Keratinocyte (primary cell): ENCODE results near the gene CTDSP2. TPM values are rescaled to one million over a fixed set of nuclear protein-coding genes. Genes with fewer than 3 reads are reported as not detected.
A peak's percentile ranks its signal among the peaks of the same experiment; 100 is the strongest.

ENCODE experiments used
- DNase-seq: peaks from one replicate; pipeline ENCODE4 v3.0.0-alpha.2; 2011; ENCODE audit warnings: low read depth, missing footprints, low spot score
- FAIRE-seq: peaks from 2 replicates; lab custom pipeline; 2011; peaks lifted over from hg19 to GRCh38; lab: Jason Lieb, UNC
- H2AFZ ChIP-seq: 2 replicates; pipeline ENCODE4 v1.6.0; 2012; ENCODE audit warnings: low read length, control low read depth, inconsistent platforms; ENCODE audit not compliant: control insufficient read depth
- H3K27ac ChIP-seq: 2 replicates; pipeline ENCODE4 v1.5.1; 2011; ENCODE audit warnings: low read length; ENCODE audit not compliant: control insufficient read depth, insufficient read depth
- H3K27me3 ChIP-seq: 3 replicates; pipeline ENCODE4 v1.6.0; 2011; ENCODE audit warnings: low read length; ENCODE audit not compliant: control insufficient read depth, insufficient read depth; ENCODE audit errors: extremely low read depth
- H3K36me3 ChIP-seq, 2 experiments: 2 replicates in 1 of 2; 3 replicates in 1 of 2; pipeline ENCODE4 v1.5.1; 2011; ENCODE audit warnings: low read length in 2 of 2, mild to moderate bottlenecking in 1 of 2; ENCODE audit not compliant: control insufficient read depth in 2 of 2, insufficient read depth in 2 of 2; ENCODE audit errors: extremely low read depth in 1 of 2
- H3K4me1 ChIP-seq: 3 replicates; pipeline ENCODE4 v1.5.1; 2011; ENCODE audit warnings: low read length; ENCODE audit not compliant: control insufficient read depth, insufficient read depth; ENCODE audit errors: extremely low read depth
- H3K4me2 ChIP-seq: 3 replicates; pipeline ENCODE4 v1.6.0; 2011; ENCODE audit warnings: low read depth, low read length; ENCODE audit not compliant: control insufficient read depth, insufficient read depth; ENCODE audit errors: extremely low read depth
- H3K4me3 ChIP-seq, 3 experiments: fragments of 200-600 bp in 1 of 3; sonication (generic) in 1 of 3; 2 replicates in 2 of 3; 3 replicates in 1 of 3; pipeline ENCODE4 v1.5.1; 2011 to 2016; ENCODE audit warnings: low read length in 3 of 3, mild to moderate bottlenecking in 3 of 3, control low read depth in 2 of 3, inconsistent platforms in 1 of 3, low read depth in 1 of 3, mixed read lengths in 1 of 3, mixed run types in 1 of 3, moderate library complexity in 1 of 3; ENCODE audit not compliant: control insufficient read depth in 2 of 3, insufficient read depth in 2 of 3; ENCODE audit errors: extremely low read depth in 1 of 3
- H3K79me2 ChIP-seq: 2 replicates; pipeline ENCODE4 v1.6.0; 2012; ENCODE audit warnings: low read length; ENCODE audit not compliant: control insufficient read depth, insufficient read depth
- H3K9ac ChIP-seq: 3 replicates; pipeline ENCODE4 v1.6.0; 2011; ENCODE audit warnings: low read length; ENCODE audit not compliant: control insufficient read depth, insufficient read depth; ENCODE audit errors: extremely low read depth
- H3K9me1 ChIP-seq: 3 replicates; pipeline ENCODE4 v1.6.0; 2011; ENCODE audit warnings: low read length; ENCODE audit not compliant: control insufficient read depth, insufficient read depth; ENCODE audit errors: extremely low read depth
- H3K9me3 ChIP-seq: 2 replicates; pipeline ENCODE4 v1.5.1; 2012; ENCODE audit warnings: low read depth, low read length; ENCODE audit not compliant: control insufficient read depth
- H4K20me1 ChIP-seq: 3 replicates; pipeline ENCODE4 v1.6.0; 2011; ENCODE audit warnings: low read length; ENCODE audit not compliant: control insufficient read depth, insufficient read depth; ENCODE audit errors: extremely low read depth
- CTCF ChIP-seq, 3 experiments: IDR thresholded peaks in 1 of 3; conservative IDR thresholded peaks in 1 of 3; optimal IDR thresholded peaks in 1 of 3; 2 replicates in 2 of 3; 3 replicates in 1 of 3; pipeline versions ENCODE3 to v1.5.1; 2011; ENCODE audit warnings: low read length in 3 of 3, mild to moderate bottlenecking in 3 of 3, moderate library complexity in 2 of 3, control low read depth in 1 of 3, inconsistent platforms in 1 of 3; ENCODE audit not compliant: insufficient read depth in 2 of 3; ENCODE audit errors: extremely low read depth in 1 of 3
- EZH2 ChIP-seq: IDR thresholded peaks from one replicate; pipeline ENCODE4 v1.6.1; 2012; ENCODE audit warnings: inconsistent platforms, mild to moderate bottlenecking, low read length, moderate library complexity
- dilution Hi-C: fragments of 300-500 bp; cut with MboI; formaldehyde crosslinking; loops from one replicate; pipeline ENCODE4 v1.7.0; 2020; ENCODE audit warnings: low sequenced_read_pairs; ENCODE audit not compliant: extremely low pct_ligation_motif_present
- polyA plus RNA-seq, 5 experiments: library from polyadenylated mRNA; depleted of rRNA in 3 of 5; stranded (reverse) in 3 of 5; stranded (forward) in 1 of 5; unstranded in 1 of 5; fragments of >200 nt; gene quantifications; 1 replicate in 1 of 5; 2 replicates in 3 of 5; 3 replicates in 1 of 5; pipeline versions ENCODE4 v1.2.1 to v1.2.3, GENCODE V29; 2011 to 2012; ENCODE audit warnings: missing spikeins in 2 of 5, low read depth in 1 of 5, low replicate concordance in 1 of 5

CTDSP2 gene
- polyA plus RNA-seq, 1 donor (not counting 4 experiments of a cell fraction or from before 2014, with no cell fraction given): 54.6 TPM

GRCh38 chr12:57886542-57886941, 40.0 kb upstream of the CTDSP2 start:
- Histone ChIP-seq H3K79me2 (no peaks in the 10 kb centered on the region), H3K9me3 (no peaks in the 10 kb centered on the region), H3K9ac (no peak overlapping the region), H3K4me1 (peaks cover 35% of the 10 kb centered on the region), H3K36me3 (no peaks in the 10 kb centered on the region), H3K27me3 (no peaks in the 10 kb centered on the region), H3K9me1 (no peaks in the 10 kb centered on the region), H4K20me1 (no peaks in the 10 kb centered on the region), H3K4me3 (no peak overlapping the region), H3K4me2 (no peak overlapping the region), H2AFZ (peak overlapping the region; percentile 28), H3K27ac (no peak overlapping the region)
- dilution Hi-C loops: no loop called here
- DNase-seq (no peak), FAIRE-seq (no peak)
- TF ChIP-seq EZH2: no peak
- no peak for TF ChIP-seq CTCF (optimal IDR thresholded peaks at IDR 0.05 in 1 of 3, IDR thresholded peaks at IDR 0.05 in 1 of 3, conservative IDR thresholded peaks at IDR 0.05 in 1 of 3; ENCODE audit: extremely low read depth in 1 of 3, insufficient read depth in 2 of 3, low read length in 3 of 3)

- Histone ChIP-seq H3K9me1 (no peaks in the 10 kb centered on the region), H4K20me1 (no peaks in the 10 kb centered on the region), H3K79me2 (no peaks in the 10 kb centered on the region), H3K4me3 (no peak overlapping the region), H3K4me1 (peaks cover 28% of the 10 kb centered on the region), H3K9me3 (no peaks in the 10 kb centered on the region), H3K4me2 (no peak overlapping the region), H3K27ac (no peak overlapping the region), H3K9ac (no peak overlapping the region), H3K36me3 (no peaks in the 10 kb centered on the region), H2AFZ (no peak overlapping the region), H3K27me3 (no peaks in the 10 kb centered on the region)
- DNase-seq (no peak), FAIRE-seq (no peak)
- TF ChIP-seq EZH2 (no peak), CTCF (optimal IDR thresholded peaks at IDR 0.05 in 1 of 3, IDR thresholded peaks at IDR 0.05 in 1 of 3, conservative IDR thresholded peaks at IDR 0.05 in 1 of 3; ENCODE audit: extremely low read depth in 1 of 3, insufficient read depth in 2 of 3, low read length in 3 of 3) (no peak)
- dilution Hi-C loops: no loop called here
These were observed 38.7 kb upstream of the CTDSP2 start for GRCh38 chr12:57885207-57885606.
